HG03460 (cell line): ENCODE measurements around the gene CASZ1.

Source experiments
- ATAC-seq: cut with Tn5 transposase; IDR thresholded peaks from one replicate; pipeline ENCODE4 v1.9.1; 2021; ENCODE audit not compliant: unreplicated experiment

CASZ1 gene

GRCh38 chr1:10796029-10796944, at the start of gene CASZ1:
CASZ1 (minus strand) TSS chr1:10796646; CDS start chr1:10693889, 102,757 bp downstream.
- no peak for ATAC-seq

- no peak for ATAC-seq
These were observed 47.3 kb upstream of the CASZ1 start for GRCh38 chr1:10843697-10844096.

GRCh38 chr1:10841118-10841517, 44.7 kb upstream of the CASZ1 start:
- no peak for ATAC-seq

GRCh38 chr1:10839188-10839770, 42.8 kb upstream of the CASZ1 start:
- no peak for ATAC-seq

GRCh38 chr1:10838541-10838940, 42.1 kb upstream of the CASZ1 start:
- ATAC-seq: no peak

- no peak for ATAC-seq
These were observed 40.3 kb upstream of the CASZ1 start for GRCh38 chr1:10836726-10837125.

GRCh38 chr1:10835822-10836421, 39.5 kb upstream of the CASZ1 start:
- ATAC-seq: no peak

GRCh38 chr1:10835421-10835820, 39.0 kb upstream of the CASZ1 start:
- no peak for ATAC-seq

GRCh38 chr1:10834770-10835412, 38.4 kb upstream of the CASZ1 start:
- no peak for ATAC-seq

GRCh38 chr1:10833630-10834557, 37.4 kb upstream of the CASZ1 start:
- ATAC-seq: no peak

GRCh38 chr1:10832703-10833102, 36.3 kb upstream of the CASZ1 start:
- no peak for ATAC-seq

GRCh38 chr1:10830961-10831668, 34.7 kb upstream of the CASZ1 start:
- ATAC-seq: no peak

GRCh38 chr1:10829965-10830515, 33.6 kb upstream of the CASZ1 start:
- no peak for ATAC-seq

GRCh38 chr1:10829067-10829818, 32.8 kb upstream of the CASZ1 start:
- ATAC-seq: no peak

GRCh38 chr1:10827377-10828333, 31.2 kb upstream of the CASZ1 start:
- no peak for ATAC-seq

GRCh38 chr1:10825592-10825991, 29.1 kb upstream of the CASZ1 start:
- no peak for ATAC-seq

GRCh38 chr1:10824821-10825540, 28.5 kb upstream of the CASZ1 start:
- ATAC-seq: no peak
